ENCODE results near the gene SNURF.
"Not testable (repeated sequence)": the region's sequence is repeated elsewhere in the genome, so short reads cannot be mapped to it uniquely, and the experiment has no call there.

Gene SNURF

GRCh38 chr15:24971772-24972171, 17.0 kb downstream of the SNURF start:
- H3K36me3 ChIP-seq, result no peaks in the 10 kb centered on the region
- H3K27ac ChIP-seq, result no peak overlapping the region
- TF ChIP-seq CTCF (IDR thresholded peaks at IDR 0.05), result no peak
- H3K4me1 ChIP-seq (ENCODE audit: control insufficient read depth in 1 of 2, insufficient read depth in 1 of 2, low read depth in 1 of 2, low read length in 1 of 2), result no peaks in the 10 kb centered on the region
- no peaks in the 10 kb centered on the region for H3K27me3 ChIP-seq
- H3K9me3 ChIP-seq, result no peaks in the 10 kb centered on the region
- H3K4me3 ChIP-seq (ENCODE audit: low read depth in 1 of 2, low read length in 1 of 2), result no peak overlapping the region

DNA sequence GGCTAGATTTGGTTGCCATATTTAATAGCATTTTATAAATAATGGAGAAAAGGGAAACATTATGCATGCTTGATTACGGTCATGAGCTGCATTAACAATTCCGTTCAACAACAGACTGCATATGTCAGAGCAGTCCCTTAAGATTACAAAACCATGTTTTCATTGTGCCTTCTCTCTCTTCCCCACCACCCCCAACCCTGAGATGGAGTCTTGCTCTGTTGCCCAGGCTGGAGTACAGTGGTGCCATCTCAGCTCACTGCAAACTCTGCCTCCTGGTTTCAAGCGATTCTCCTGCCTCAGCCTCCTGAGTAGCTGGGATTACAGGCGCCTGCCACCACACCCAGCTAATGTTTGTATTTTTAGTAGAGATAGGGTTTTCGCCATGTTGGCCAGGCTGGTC, 17.9 kb downstream of the SNURF start:
- H3K4me1 ChIP-seq (ENCODE audit: control insufficient read depth in 1 of 2, insufficient read depth in 1 of 2, low read depth in 1 of 2, low read length in 1 of 2); H3K27ac ChIP-seq; H3K36me3 ChIP-seq; H3K27me3 ChIP-seq; H3K9me3 ChIP-seq; H3K4me3 ChIP-seq (ENCODE audit: low read depth in 1 of 2, low read length in 1 of 2): not testable (repeated sequence)

- no peaks in the 10 kb centered on the region for H3K9me3 ChIP-seq
- H3K4me3 ChIP-seq (ENCODE audit: low read depth in 1 of 2, low read length in 1 of 2), result no peak overlapping the region
- TF ChIP-seq CTCF (IDR thresholded peaks at IDR 0.05), result no peak
- H3K27ac ChIP-seq, result no peak overlapping the region
- H3K36me3 ChIP-seq, result no peaks in the 10 kb centered on the region
- H3K4me1 ChIP-seq (ENCODE audit: control insufficient read depth in 1 of 2, insufficient read depth in 1 of 2, low read depth in 1 of 2, low read length in 1 of 2), result no peaks in the 10 kb centered on the region
- H3K27me3 ChIP-seq, result no peaks in the 10 kb centered on the region
Observed at GRCh38 chr15:24976932-24977331, 22.1 kb downstream of the SNURF start.

DNA sequence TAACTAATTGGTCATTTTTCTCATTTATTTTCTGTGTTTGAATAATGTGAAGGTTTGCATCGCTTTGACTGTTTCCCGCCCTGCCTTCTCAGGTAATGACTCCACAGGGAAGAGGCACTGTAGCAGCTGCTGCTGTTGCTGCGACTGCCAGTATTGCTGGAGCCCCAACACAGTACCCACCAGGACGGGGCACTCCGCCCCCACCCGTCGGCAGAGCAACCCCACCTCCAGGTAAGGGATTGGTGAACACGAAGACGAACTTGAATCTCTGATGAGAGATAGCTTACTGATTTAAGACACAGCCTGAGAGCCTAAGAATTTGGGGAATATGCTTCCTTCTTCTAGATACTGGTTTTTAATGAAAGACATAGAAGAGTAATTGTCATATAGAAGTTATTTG, 22.9 kb downstream of the SNURF start:
- Histone ChIP-seq H3K27ac (no peak overlapping the region), H3K27me3 (no peaks in the 10 kb centered on the region), H3K36me3 (no peaks in the 10 kb centered on the region), H3K9me3 (no peaks in the 10 kb centered on the region), H3K4me3 (ENCODE audit: low read depth in 1 of 2, low read length in 1 of 2) (no peak overlapping the region), H3K4me1 (ENCODE audit: control insufficient read depth in 1 of 2, insufficient read depth in 1 of 2, low read depth in 1 of 2, low read length in 1 of 2) (no peaks in the 10 kb centered on the region)
- TF ChIP-seq CTCF (IDR thresholded peaks at IDR 0.05), result no peak

DNA sequence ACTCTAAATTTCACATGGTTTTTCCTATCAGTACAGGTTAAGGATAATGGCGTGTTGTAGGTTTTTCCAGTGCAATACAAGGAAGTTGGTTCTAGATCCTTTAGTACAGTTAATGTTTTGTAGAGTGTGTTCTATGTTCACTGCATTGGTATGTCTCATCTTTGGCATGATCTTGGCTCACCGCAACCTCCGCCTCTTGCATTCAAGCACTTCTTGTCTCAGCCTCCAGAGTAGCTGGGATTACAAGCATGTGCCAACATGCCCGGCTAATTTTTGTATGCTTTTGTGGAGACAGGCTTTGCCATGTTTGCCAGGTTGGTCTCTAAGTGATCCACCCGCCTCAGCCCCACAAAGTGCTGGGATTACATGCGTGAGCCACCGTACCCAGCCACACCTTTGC, 30.4 kb downstream of the SNURF start:
- Histone ChIP-seq H3K9me3 (no peaks in the 10 kb centered on the region), H3K27me3 (no peaks in the 10 kb centered on the region), H3K4me1 (ENCODE audit: control insufficient read depth in 1 of 2, insufficient read depth in 1 of 2, low read depth in 1 of 2, low read length in 1 of 2) (no peaks in the 10 kb centered on the region), H3K36me3 (no peaks in the 10 kb centered on the region), H3K4me3 (ENCODE audit: low read depth in 1 of 2, low read length in 1 of 2) (no peak overlapping the region), H3K27ac (no peak overlapping the region)
- TF ChIP-seq CTCF (IDR thresholded peaks at IDR 0.05), result no peak

GRCh38 chr15:24986653-24987052, 31.9 kb downstream of the SNURF start:
- no peak for TF ChIP-seq CTCF (IDR thresholded peaks at IDR 0.05)
- Histone ChIP-seq H3K4me1 (ENCODE audit: control insufficient read depth in 1 of 2, insufficient read depth in 1 of 2, low read depth in 1 of 2, low read length in 1 of 2) (no peaks in the 10 kb centered on the region), H3K4me3 (ENCODE audit: low read depth in 1 of 2, low read length in 1 of 2) (no peak overlapping the region), H3K27ac (no peak overlapping the region), H3K27me3 (no peaks in the 10 kb centered on the region), H3K36me3 (no peaks in the 10 kb centered on the region), H3K9me3 (no peaks in the 10 kb centered on the region)
